Glutamatergic neuron (in vitro differentiated cells): ENCODE data around the gene PCP4L1. TPM values are rescaled to one million over a fixed set of nuclear protein-coding genes. Genes with fewer than 3 reads are reported as not detected.

Source experiments
- DNase-seq: peaks from one replicate; pipeline ENCODE4 v3.0.0; 2022
- H3K27ac Mint-ChIP-seq: one replicate; pipeline ENCODE4 v1.8.0; 2020; ENCODE audit warnings: mild to moderate bottlenecking, mixed read lengths, inconsistent platforms; ENCODE audit not compliant: unreplicated experiment
- H3K27me3 Mint-ChIP-seq: one replicate; pipeline ENCODE4 v1.8.0; 2020; ENCODE audit warnings: mild to moderate bottlenecking, moderate library complexity, mixed read lengths, inconsistent platforms; ENCODE audit not compliant: unreplicated experiment
- H3K36me3 Mint-ChIP-seq: one replicate; pipeline ENCODE4 v1.8.0; 2020; ENCODE audit warnings: mild to moderate bottlenecking, mixed read lengths, inconsistent platforms; ENCODE audit not compliant: unreplicated experiment
- H3K4me1 Mint-ChIP-seq: one replicate; pipeline ENCODE4 v1.8.0; 2020; ENCODE audit warnings: mild to moderate bottlenecking, low read depth, mixed read lengths, inconsistent platforms; ENCODE audit not compliant: unreplicated experiment
- H3K4me3 Mint-ChIP-seq: one replicate; pipeline ENCODE4 v1.8.0; 2020; ENCODE audit warnings: mild to moderate bottlenecking, mixed read lengths, inconsistent platforms; ENCODE audit not compliant: unreplicated experiment
- H3K9me3 Mint-ChIP-seq: one replicate; pipeline ENCODE4 v1.8.0; 2020; ENCODE audit warnings: mild to moderate bottlenecking, moderate library complexity, mixed read lengths, inconsistent platforms; ENCODE audit not compliant: unreplicated experiment
- CTCF ChIP-seq: fragments of 200-600 bp; sonication (generic); IDR thresholded peaks from one replicate; pipeline ENCODE4 v1.5.0; 2021; ENCODE audit not compliant: partially characterized antibody, unreplicated experiment
- total RNA-seq: library from RNA; stranded (reverse); fragmentation: NEBNext Ultra II Directional; extraction: Animal tissue kit (Norgen Biotek cat#: 25700); gene quantifications from one replicate; pipeline ENCODE4 v1.2.1, GENCODE V29; 2021; ENCODE audit not compliant: unreplicated experiment

PCP4L1 gene
- total RNA-seq, 1 donor from 2014 or later = 1.1 TPM

GRCh38 chr1:161290779-161291178 lies 32.2 kb downstream of the PCP4L1 start:
- no peak overlapping the region for H3K4me3 Mint-ChIP-seq
- no peak overlapping the region for H3K27ac Mint-ChIP-seq
- TF ChIP-seq CTCF = no peak
- H3K36me3 Mint-ChIP-seq = no peaks in the 10 kb centered on the region
- peaks cover 3% of the 10 kb centered on the region for H3K9me3 Mint-ChIP-seq
- H3K4me1 Mint-ChIP-seq = no peaks in the 10 kb centered on the region
- no peak for DNase-seq
- H3K27me3 Mint-ChIP-seq = no peaks in the 10 kb centered on the region

- Mint-ChIP-seq H3K4me1 (peaks cover 2% of the 10 kb centered on the region), H3K27ac (no peak overlapping the region), H3K9me3 (peaks cover 1% of the 10 kb centered on the region), H3K36me3 (no peaks in the 10 kb centered on the region), H3K4me3 (no peak overlapping the region), H3K27me3 (peaks cover 4% of the 10 kb centered on the region)
- DNase-seq = no peak
- no peak for TF ChIP-seq CTCF
These were observed 38.9 kb downstream of the PCP4L1 start for GRCh38 chr1:161297415-161297814.

GRCh38 chr1:161298116-161298515 lies 39.6 kb downstream of the PCP4L1 start:
- Mint-ChIP-seq H3K4me3 (no peak overlapping the region), H3K4me1 (peaks cover 2% of the 10 kb centered on the region), H3K27ac (no peak overlapping the region), H3K27me3 (peaks cover 4% of the 10 kb centered on the region), H3K9me3 (peaks cover 1% of the 10 kb centered on the region), H3K36me3 (no peaks in the 10 kb centered on the region)
- TF ChIP-seq CTCF = no peak
- DNase-seq = no peak

- Mint-ChIP-seq H3K36me3 (no peaks in the 10 kb centered on the region), H3K9me3 (no peaks in the 10 kb centered on the region), H3K27ac (no peak overlapping the region), H3K27me3 (peaks cover 4% of the 10 kb centered on the region), H3K4me1 (peaks cover 10% of the 10 kb centered on the region), H3K4me3 (no peak overlapping the region)
- no peak for TF ChIP-seq CTCF
- DNase-seq = no peak
These were observed 40.8 kb downstream of the PCP4L1 start for GRCh38 chr1:161299347-161299746.

- Mint-ChIP-seq H3K27ac (no peak overlapping the region), H3K36me3 (no peaks in the 10 kb centered on the region), H3K9me3 (no peaks in the 10 kb centered on the region), H3K27me3 (peaks cover 4% of the 10 kb centered on the region), H3K4me1 (peaks cover 14% of the 10 kb centered on the region), H3K4me3 (no peak overlapping the region)
- no peak for TF ChIP-seq CTCF
- no peak for DNase-seq
These were observed 41.9 kb downstream of the PCP4L1 start for GRCh38 chr1:161300478-161300877.
